Epithelial cell of proximal tubule (primary cell): ENCODE results near the gene TMX2. TPM values are rescaled to one million over a fixed set of nuclear protein-coding genes. Genes with fewer than 3 reads are reported as not detected.

Source experiments
- DNase-seq: peaks from one replicate; pipeline ENCODE4 v3.0.0-alpha.2; 2011; ENCODE audit warnings: low read depth
- H3K4me3 ChIP-seq: 2 replicates; pipeline ENCODE4 v1.5.1; 2011; ENCODE audit warnings: low read depth, mild to moderate bottlenecking, low read length
- CTCF ChIP-seq: conservative IDR thresholded peaks from 2 replicates; pipeline ENCODE4 v1.5.1; 2012; ENCODE audit warnings: low read depth, mild to moderate bottlenecking, low read length
- total RNA-seq: library from RNA; depleted of rRNA; stranded (reverse); fragments of >200 nt; gene quantifications from 2 replicates; pipeline ENCODE4 v1.2.3, GENCODE V29; 2015

TMX2 gene
- 61.8 and 83.7 TPM in 2 replicates for total RNA-seq

- no peak for TF ChIP-seq CTCF
- peak; percentile 100 for DNase-seq
- H3K4me3 ChIP-seq: peak within 1 kb of the TSS; percentile 85
These were observed at the start of gene TMX2 for GRCh38 chr11:57712256-57713150. Gene TMX2 (plus strand): TSS chr11:57712593. CDS start chr11:57712619, 26 bp downstream.

DNA sequence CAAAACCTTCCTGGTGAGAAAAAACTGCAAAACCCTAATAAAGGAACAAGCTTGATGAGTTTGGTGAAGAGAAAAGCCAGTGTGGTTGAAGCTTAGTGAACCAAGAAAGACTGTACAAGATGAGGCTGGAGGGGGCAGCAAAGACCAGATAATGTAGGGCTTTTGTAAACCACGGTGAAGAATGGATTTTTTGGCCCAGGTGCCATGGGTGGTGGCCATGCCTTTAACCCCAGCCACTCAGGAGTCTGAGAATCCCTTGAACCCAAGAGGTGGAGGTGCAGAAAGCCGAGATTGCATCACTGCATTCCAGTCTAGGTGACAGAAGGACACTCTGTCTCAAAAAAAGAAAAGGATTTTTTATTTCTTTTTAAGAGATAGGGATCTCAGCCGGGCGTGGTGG is 49.5 kb upstream of the TMX2 start:
- TF ChIP-seq CTCF: peak; percentile 52
- DNase-seq: no peak
- no peak overlapping the region for H3K4me3 ChIP-seq

DNA sequence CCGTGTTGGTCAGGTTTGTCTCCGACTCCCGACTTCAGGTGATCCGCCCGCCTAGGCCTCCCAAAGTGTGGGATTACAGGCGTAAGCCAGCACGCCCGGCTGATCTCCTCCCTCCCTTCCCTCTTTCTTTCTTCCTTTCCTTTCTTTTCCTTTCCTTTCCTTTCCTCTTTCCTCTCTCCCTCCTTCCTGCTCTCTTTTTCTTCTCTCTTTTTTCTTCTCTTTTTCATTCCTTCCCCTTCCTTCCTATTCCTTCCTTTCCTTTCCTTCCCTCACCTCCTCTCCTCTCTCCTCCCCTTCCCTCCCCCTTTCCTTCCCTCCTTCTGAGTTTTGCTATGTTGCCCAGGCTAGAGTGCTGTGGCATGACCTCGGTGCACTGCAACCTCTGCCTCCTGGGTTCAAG is 48.4 kb upstream of the TMX2 start:
- TF ChIP-seq CTCF: no peak
- no peak overlapping the region for H3K4me3 ChIP-seq
- DNase-seq: no peak

DNA sequence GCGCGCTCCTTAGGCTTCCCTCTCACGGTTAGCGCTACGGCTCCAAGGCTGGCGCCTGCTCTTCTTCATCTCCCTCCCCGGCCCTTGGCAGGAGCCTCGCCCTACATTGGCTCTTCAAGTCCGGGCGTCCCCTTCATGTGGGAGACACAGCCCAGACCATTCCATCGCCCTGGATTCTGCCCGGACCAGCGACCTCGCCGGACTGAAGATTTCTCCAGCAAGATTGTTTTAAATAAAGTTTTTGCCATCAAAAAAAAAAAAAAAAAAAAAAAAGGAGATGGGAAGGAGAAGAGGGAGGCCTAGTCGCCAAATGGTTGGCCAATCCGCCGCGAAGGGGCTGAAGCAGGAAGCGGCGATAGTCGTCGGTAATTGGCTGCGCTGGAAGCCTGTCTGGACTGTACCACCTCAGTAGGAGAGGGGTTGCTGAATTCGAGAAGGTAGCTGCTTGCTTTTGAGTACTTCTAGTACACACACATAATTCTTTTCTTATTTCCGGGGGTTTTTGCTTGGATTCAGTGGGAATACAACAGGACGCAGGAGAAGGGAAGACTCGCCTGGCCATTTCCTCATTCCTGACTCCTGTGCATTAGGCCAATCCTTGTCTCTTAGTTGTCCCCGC is 45.2 kb upstream of the TMX2 start:
- peak; percentile 97 for DNase-seq
- peak overlapping the region; percentile 76 for H3K4me3 ChIP-seq
- no peak for TF ChIP-seq CTCF

GRCh38 chr11:57667736-57668433 is 44.5 kb upstream of the TMX2 start, which contains the start of gene ZDHHC5:
Gene ZDHHC5 (plus strand): TSS chr11:57668114. CDS start chr11:57673091, 4,977 bp downstream.
- DNase-seq: no peak
- peak within 1 kb of the TSS; percentile 76 for H3K4me3 ChIP-seq

GRCh38 chr11:57668434-57668782 is 44.0 kb upstream of the TMX2 start:
- H3K4me3 ChIP-seq: peak overlapping the region; percentile 76
- DNase-seq: no peak
- TF ChIP-seq CTCF: no peak

More at GRCh38 chr11:57667736-57668433, 44.5 kb upstream of the TMX2 start, which contains the start of gene ZDHHC5:
- TF ChIP-seq CTCF: peak; percentile 41
